Measurements from ENCODE around the gene RALB. TPM values are rescaled to one million over a fixed set of nuclear protein-coding genes. Genes with fewer than 3 reads are reported as not detected.
A peak's percentile ranks its signal among the peaks of the same experiment; 100 is the strongest.
"Not testable (repeated sequence)": the region's sequence is repeated elsewhere in the genome, so short reads cannot be mapped to it uniquely, and the experiment has no call there.

RALB gene
- polyA plus RNA-seq, 1 experiment, result 69.6 TPM

DNA sequence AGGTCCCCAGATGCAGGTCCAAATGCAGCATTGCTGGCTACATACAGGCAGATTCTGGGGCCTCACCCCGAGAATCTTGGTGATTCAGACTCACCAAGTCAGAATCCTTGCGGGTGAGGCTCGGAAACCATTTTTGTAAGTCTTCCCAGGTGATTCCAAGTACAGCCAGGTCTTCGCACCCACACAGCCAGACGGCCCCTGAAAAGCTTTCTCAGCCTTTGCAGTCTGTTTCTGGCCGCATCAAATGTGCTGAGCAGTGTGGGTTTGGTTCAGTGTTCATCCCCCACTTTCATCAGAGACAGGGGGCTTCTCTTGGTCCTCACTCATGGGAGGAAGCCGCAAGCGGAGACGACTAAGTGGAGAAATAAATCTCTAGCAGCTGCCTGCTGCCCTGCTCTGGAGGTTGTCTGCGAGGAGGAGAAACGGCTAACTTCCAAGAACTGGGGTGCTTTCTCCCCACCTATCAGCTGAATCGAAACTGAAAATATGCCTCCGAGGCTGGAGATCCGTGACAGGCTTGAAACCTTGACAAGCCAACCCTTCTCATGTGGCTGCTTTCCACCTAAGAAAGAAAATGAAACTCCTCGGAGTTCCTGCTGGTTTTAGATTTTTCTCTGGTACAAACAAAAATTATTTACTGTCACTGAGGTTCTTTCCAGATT is 20.5 kb upstream of the RALB start:
- Histone ChIP-seq H3K27me3 (ENCODE audit: control insufficient read depth, insufficient read depth, low read length) (no peaks in the 10 kb centered on the region), H3K9me3 (ENCODE audit: control insufficient read depth, insufficient read depth, low read length) (no peaks in the 10 kb centered on the region), H3K27ac (ENCODE audit: low read depth, low read length) (peak overlapping the region; percentile 21), H3K4me3 (ENCODE audit: low read depth, low read length) (peak overlapping the region; percentile 55)
- TF ChIP-seq, protein P1, sequence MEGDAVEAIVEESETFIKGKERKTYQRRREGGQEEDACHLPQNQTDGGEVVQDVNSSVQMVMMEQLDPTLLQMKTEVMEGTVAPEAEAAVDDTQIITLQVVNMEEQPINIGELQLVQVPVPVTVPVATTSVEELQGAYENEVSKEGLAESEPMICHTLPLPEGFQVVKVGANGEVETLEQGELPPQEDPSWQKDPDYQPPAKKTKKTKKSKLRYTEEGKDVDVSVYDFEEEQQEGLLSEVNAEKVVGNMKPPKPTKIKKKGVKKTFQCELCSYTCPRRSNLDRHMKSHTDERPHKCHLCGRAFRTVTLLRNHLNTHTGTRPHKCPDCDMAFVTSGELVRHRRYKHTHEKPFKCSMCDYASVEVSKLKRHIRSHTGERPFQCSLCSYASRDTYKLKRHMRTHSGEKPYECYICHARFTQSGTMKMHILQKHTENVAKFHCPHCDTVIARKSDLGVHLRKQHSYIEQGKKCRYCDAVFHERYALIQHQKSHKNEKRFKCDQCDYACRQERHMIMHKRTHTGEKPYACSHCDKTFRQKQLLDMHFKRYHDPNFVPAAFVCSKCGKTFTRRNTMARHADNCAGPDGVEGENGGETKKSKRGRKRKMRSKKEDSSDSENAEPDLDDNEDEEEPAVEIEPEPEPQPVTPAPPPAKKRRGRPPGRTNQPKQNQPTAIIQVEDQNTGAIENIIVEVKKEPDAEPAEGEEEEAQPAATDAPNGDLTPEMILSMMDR (IDR thresholded peaks at IDR 0.05; ENCODE audit: low read depth, low read length), result no peak
- ChIA-PET CTCF (interaction anchor here (0.6 to 1.6 kb wide), 7 partner anchors 9 to 449 kb away, joined by 3 to 7 read pairs (median 3); partner anchors contain the start of genes RALB and TMEM185B), POLR2A (interaction anchor here (0.7 kb wide), 1 partner anchor 20 kb away, joined by 3 read pairs; the partner anchor contains the start of gene RALB)
- DNase-seq (ENCODE audit: low read depth, low spot score), result no peak

DNA sequence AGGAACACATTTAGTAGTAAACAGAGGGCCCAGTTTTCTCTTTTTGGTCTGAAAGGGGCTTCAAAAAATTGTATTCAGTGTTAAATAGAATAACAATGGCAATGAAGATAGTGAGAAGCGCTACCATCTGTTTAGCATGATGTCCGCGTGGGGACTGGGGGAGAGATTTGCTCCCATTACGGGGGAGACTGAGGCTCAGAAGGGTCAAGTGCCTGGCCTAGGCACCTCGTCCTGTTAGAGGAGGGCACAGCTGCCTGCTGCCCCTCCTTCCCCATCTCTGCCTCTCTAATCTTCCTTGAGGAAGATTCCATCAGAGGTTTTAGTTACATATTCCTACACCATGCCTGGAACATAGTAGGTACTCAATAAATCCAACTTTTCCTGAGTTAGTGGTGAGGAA is 19.4 kb upstream of the RALB start:
- Histone ChIP-seq H3K4me3 (ENCODE audit: low read depth, low read length) (no peak overlapping the region), H3K9me3 (ENCODE audit: control insufficient read depth, insufficient read depth, low read length) (no peaks in the 10 kb centered on the region), H3K27ac (ENCODE audit: low read depth, low read length) (no peak overlapping the region), H3K27me3 (ENCODE audit: control insufficient read depth, insufficient read depth, low read length) (no peaks in the 10 kb centered on the region)
- ChIA-PET CTCF (interaction anchor here (1.6 kb wide), 1 partner anchor 80 kb away, joined by 7 read pairs; no protein-coding TSS in a partner anchor), POLR2A (no interaction called here)
- TF ChIP-seq, protein P1 (IDR thresholded peaks at IDR 0.05; ENCODE audit: low read depth, low read length), result no peak
- DNase-seq (ENCODE audit: low read depth, low spot score), result no peak

DNA sequence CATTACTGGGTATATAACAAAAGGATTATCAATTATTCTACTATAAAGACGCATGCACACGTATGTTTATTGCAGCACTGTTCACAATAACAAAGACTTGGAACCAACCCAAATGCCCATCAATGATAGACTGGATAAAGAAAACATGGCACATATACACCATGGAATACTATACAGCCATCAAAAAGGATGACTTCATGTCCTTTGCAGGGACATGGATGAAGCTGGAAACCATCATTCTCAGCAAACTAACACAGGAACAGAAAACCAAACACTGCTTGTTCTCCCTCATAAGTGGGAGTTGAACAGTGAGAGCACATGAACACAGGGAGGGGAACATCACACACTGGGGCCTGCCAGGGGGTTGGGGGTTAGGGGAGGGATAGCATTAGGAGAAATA is 17.5 kb upstream of the RALB start:
- H3K27me3 ChIP-seq (ENCODE audit: control insufficient read depth, insufficient read depth, low read length); CTCF ChIA-PET: not testable (repeated sequence)
- POLR2A ChIA-PET, result interaction anchor here (1.3 kb wide), 1 partner anchor 17 kb away, joined by 5 read pairs; the partner anchor contains the start of gene RALB

DNA sequence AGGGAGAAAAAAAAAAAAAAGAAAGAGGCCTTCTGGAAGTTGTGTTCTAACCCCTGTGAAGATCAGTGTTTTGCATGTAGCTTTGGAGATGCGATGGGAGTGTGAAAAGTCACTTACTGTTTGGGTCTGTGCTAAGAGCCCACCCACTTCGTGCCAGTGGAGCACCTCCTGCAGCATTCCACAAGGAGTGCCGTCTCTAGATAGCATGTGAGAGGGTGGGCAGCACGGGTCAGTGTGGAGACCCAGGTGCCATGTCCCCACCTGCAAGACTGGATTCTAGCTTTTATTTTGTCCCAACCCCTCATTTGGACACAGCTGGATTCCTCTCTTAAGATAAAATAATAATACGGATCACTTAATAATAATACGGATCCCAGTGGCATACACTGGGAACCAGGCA is 17.0 kb upstream of the RALB start:
- TF ChIP-seq, protein P1 (IDR thresholded peaks at IDR 0.05; ENCODE audit: low read depth, low read length), result no peak
- Histone ChIP-seq H3K4me3 (ENCODE audit: low read depth, low read length) (no peak overlapping the region), H3K27me3 (ENCODE audit: control insufficient read depth, insufficient read depth, low read length) (no peaks in the 10 kb centered on the region), H3K27ac (ENCODE audit: low read depth, low read length) (no peak overlapping the region), H3K9me3 (ENCODE audit: control insufficient read depth, insufficient read depth, low read length) (no peaks in the 10 kb centered on the region)
- CTCF ChIA-PET, result interaction anchor here (0.7 to 0.9 kb wide), 2 partner anchors 77 to 360 kb away, joined by 3 to 10 read pairs; no protein-coding TSS in a partner anchor
- POLR2A ChIA-PET, result interaction anchor here (1.3 kb wide), 1 partner anchor 17 kb away, joined by 5 read pairs; the partner anchor contains the start of gene RALB
- no peak for DNase-seq (ENCODE audit: low read depth, low spot score)

More for the DNA sequence above, 17.5 kb upstream of the RALB start:
- H3K27ac ChIP-seq (ENCODE audit: low read depth, low read length); DNase-seq (ENCODE audit: low read depth, low spot score); H3K9me3 ChIP-seq (ENCODE audit: control insufficient read depth, insufficient read depth, low read length); H3K4me3 ChIP-seq (ENCODE audit: low read depth, low read length): not testable (repeated sequence)

DNA sequence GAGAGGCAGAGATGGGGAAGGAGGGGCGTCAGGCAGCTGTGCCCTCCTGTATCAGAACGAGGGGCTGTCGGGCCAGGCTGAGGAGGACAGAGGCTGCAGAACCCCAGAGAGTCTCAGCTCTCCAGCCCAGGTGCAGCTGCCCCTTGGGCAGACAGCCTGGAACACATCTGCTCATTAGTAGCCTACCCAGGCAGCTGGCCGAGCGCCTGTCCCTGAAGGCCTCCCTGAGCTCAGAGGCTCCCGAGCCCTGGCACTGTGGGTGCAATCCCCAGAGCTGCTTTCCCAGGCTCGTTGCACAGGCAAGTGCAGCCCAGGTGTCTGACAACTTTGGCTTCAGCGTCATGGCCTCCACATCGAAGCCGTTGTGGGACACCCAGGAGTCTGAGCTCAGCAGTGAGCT is 16.3 kb upstream of the RALB start:
- H3K27ac ChIP-seq (ENCODE audit: low read depth, low read length), result no peak overlapping the region
- CTCF ChIA-PET, result interaction anchor here (0.9 kb wide), 1 partner anchor 77 kb away, joined by 3 read pairs; no protein-coding TSS in a partner anchor
- H3K27me3 ChIP-seq (ENCODE audit: control insufficient read depth, insufficient read depth, low read length), result no peaks in the 10 kb centered on the region
- DNase-seq (ENCODE audit: low read depth, low spot score), result no peak
- TF ChIP-seq, protein P1 (IDR thresholded peaks at IDR 0.05; ENCODE audit: low read depth, low read length), result no peak
- H3K4me3 ChIP-seq (ENCODE audit: low read depth, low read length), result no peak overlapping the region
- POLR2A ChIA-PET, result interaction anchor here (1.3 kb wide), 1 partner anchor 16 kb away, joined by 5 read pairs; the partner anchor contains the start of gene RALB
- no peaks in the 10 kb centered on the region for H3K9me3 ChIP-seq (ENCODE audit: control insufficient read depth, insufficient read depth, low read length)

All from AG04450 (cell line).